GM18873 (cell line): ENCODE results near the gene ZMIZ1.

Experiments used
- ATAC-seq: cut with Tn5 transposase; IDR thresholded peaks from one replicate; pipeline ENCODE4 v1.9.1; 2021; ENCODE audit warnings: mild to moderate bottlenecking, moderate library complexity, moderate number of reproducible peaks; ENCODE audit not compliant: unreplicated experiment, low FRiP score

The ZMIZ1 gene

DNA sequence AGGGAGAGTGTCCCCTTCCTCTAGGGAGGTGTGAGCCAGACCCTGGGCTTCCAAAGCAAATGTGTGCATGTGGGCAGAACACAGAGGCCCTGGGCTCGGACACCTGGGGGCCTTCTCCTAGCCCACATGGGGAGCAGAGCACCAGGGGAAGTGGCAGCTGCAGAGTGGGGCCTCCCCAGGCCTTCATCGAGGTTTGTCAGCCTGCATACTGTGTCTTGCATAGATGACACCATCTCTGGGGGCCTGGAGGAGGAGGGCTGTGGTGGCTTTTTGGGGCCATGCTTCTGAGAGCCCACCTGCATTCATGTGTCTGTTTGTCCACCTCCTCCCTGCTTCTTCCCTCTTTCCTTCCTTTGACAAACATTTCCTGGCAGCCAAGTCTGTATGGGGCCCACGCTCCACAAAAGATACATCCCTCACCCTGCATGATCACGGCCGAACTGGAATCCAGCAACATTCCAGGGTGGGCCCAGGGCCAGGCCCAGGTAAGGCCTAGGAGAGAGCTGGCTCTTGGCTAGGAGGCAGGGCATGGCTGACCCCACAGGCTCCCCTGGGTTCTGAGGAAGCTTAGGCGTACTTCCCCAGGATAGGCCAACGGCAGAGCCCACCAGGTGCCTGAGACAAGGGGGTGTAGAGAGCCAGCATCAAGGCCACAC lies 79.2 kb downstream of the ZMIZ1 start:
- no peak for ATAC-seq

DNA sequence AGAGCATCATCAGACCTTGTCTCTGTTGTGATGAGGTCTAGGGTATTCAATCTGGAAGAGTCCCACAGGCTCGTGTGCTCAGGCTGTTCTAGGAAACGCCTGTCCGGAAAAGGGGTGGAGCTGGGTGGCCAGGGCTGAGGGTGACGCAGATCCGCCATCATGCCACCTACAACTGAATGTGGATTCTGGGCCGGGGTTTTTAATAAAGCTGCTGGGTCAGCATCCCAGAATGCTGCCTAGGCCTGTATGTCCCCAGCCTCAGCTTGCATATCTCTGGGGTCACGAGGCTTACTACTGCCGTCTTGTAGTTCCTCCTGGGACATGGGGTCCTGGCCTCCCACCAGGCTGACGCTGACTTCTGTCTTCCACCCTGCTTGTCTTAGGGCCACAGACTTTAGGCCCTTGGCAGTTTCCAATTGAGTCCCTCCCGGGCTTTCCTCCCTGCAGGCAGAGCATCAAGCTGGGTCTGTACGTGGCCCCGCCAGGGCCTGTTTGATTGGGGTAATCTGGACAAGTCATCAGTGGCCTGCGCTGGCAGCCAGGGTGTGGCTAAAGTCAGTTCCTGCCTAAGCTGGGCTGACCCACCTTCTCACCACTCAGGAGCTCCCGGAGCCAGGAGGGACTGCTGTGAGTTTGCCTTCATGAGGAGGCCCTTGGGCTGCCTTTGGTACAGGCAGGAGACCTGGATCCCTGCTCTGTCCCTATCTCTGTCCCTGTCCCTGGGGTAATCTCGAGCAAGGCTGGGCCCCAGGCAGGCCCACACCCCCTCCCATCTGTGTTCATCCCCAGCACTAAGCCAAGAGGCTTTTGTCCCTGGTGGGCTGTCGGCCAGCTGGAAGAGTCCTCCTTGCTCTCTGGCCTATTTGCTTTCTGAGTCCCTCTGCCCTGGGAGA lies 79.9 kb downstream of the ZMIZ1 start:
- no peak for ATAC-seq

DNA sequence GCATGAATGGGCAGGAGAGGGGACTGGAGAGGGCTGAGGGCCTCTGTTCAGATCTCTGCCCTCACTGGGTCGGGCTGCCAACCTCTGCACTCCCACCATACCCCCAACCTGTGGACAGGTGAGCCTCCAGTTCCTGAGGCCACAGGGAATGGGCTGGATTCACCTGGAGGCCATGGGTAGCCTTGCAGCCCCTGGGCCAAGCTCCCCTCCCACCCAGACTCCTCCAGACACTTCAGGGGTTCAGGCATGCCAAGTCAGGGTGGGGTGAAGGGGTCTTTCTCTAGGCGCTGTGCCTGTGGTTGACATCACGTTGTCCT lies 80.5 kb downstream of the ZMIZ1 start:
- ATAC-seq, result no peak

DNA sequence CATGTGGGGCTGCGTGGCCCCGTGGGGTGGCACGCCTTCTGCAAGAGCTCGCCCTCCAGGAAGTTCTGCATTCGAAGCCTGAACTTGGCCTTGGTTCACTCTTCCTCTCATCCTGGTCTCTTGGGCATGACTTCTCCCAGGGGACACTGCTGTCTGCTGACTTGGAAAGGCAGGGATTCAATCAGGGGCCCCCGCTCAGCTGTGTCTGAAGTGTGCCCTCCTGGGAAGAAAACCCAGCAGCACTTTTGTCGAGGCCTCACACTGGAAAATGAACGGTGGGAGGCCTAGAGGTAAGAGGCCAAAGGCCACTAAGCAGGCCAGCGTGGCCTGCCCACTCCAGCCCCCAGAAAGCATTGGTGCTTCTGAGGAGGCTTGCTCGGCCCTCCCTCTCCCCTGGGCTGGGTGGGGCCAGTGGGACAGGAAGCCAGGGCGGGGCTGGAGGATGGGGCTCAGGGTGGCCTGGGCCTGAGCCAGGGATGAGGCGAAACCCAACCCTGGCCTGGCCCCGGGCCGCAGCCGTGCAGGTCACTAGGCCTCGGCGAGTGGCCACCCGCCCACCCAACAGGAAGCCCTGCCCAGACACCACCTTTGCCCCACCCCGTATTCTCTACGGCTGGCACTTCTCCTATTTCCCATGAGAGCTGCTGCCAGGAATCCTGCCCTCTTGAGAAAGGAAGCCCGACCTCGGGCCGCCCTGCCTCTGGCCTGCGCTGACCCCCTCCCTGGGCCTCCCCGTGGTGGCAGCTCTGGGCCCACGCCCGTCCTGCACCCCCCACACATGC lies 81.1 kb downstream of the ZMIZ1 start:
- ATAC-seq, result no peak

DNA sequence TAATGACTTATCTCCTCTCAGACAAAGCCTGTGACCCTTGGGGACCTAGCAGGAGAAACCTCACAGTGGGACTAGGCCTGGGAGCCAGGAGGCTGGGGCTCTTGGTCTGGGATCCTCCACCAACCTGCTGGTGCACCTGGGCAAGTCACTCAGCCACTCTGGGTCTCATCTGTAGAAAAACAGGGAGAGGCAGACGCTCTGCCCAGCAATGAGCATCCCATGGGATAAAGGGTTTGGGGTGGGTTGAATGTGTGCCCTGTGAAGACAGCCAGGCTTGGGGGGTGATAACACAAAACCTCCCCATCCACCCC lies 81.6 kb downstream of the ZMIZ1 start:
- no peak for ATAC-seq

DNA sequence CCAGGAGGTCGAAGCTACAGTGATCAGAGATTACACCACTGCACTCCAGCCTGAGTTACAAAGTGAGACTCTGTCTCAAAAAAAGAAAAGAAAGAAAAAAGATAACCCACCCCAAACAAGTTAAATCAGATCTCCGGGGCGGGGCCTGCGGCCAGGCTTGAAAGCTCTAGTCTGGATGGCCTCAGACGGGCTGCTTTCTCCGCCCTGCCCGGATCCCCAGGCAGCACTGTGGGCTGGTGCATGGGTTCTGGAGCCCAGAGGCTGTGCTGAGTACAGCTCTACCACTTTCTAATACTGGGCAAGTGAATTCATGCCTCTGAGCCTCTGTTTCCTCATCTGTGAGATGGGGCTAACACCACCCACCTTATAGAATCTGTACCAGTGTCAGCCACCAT lies 83.7 kb downstream of the ZMIZ1 start:
- no peak for ATAC-seq

DNA sequence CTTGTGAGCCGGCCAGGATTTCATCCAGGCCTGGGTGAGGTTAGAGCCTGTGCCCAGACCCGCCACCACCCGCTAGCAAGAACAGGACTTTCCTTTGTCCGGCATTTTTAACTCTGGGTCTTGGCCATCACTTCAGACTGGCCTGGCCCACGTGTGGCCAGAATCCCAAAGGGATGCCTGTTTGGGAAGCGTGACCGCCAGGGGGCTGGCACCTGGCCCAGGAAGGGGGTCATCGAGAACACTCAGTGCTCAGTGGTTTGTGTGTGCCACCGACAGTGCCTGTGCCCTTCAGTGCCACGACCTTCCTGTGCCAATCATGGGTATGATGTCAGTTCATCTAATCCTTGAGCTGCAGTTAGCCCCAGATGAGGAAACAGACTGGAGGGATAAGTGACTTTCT lies 85.0 kb downstream of the ZMIZ1 start:
- no peak for ATAC-seq

DNA sequence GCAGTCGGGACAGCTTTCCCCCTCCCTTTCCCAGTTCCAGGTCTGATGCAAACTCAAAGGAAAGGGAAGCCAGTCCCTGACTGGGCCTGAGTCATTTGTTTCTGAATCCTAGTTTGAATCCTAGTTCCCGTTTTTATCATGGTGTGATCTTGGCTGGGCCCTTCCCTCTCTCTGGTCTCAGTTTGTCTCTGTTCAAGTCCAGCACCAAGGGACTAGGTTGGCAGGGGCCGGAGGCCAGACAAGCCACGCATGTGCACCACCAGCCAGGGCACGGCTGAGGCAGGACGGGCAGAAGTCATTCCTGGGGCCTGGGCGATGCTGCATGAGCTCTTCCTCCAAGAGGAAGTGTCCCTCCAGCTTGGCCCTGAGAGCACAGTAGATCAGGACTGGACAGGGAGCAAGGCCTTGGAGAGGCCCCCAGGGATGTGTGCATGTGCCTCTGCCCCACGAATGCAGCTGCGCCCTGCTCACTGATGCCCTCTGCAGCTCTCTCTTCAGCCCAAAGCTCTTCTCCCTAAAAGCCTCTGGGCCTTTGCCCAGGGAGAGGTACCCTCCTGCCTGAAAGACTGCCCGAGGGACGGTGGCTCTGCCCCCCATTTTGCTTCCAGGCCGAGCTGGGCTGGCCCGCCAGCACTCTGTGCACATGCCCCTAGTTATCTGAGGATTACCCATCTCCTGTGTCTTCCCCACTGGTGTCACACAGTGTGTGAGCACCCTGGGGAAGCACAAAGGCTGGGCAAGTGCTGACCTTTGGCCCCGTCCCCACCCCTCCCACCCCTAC lies 86.7 kb downstream of the ZMIZ1 start:
- no peak for ATAC-seq

DNA sequence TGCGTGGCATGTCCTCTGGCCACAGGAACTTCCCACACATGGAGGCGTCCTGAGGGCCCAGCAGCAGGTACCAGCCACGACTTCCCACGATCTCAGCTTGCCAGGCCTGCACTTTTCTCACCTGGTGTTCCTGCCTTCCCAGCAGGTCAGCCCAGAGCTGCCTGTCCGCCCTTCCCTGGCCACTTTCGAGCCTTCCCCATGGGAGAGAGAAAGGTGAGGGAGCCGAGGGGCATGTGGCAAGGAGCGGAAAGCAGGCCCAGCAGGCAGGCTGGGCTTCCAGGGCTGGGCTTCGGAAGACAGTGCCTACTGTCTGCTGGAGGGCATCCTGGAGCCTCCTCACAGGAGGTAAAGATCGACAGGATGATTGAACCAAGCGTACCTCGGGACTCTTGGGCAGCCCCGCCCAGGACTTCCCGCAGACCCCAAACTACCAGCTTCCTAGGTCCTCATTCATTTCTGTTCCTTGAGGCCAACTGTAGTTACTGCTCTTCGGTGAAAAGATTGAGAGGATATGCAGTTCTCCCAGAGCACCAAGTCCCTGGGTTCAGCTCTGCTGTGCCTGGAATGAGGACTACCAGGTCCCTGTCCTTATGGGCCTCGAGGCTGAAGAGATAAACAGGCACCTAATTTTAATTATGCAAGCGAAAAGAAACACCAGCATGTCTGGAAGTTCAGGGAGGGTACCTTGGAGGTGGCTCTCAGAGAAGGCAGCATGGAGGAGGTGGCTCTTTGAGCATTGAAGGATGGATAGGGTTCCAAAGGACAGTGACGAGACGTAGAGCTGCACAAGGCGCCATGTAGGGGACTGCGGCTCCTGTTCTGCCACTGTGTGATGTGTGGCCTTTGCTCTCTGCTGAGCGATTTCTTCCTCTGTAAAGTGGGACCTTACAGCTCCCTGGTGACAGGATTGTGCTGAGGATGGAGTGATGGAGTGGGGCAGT lies 87.8 kb downstream of the ZMIZ1 start:
- no peak for ATAC-seq

DNA sequence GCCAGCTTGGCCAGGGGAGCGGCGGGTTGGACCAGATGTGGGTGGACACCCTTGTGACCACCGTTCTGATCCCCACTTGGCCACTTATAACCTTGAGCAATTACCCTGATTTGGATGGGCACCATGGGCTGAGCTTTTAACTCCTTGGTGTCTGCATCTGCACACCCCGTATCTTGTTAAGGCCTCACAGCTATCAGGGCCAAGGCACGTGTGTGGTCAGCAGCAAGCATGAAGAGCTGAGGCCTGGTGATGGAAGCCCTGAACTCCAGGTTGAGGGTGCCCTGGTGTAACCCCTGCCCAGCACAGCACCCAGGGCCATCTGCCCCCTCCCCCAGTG lies 89.2 kb downstream of the ZMIZ1 start:
- no peak for ATAC-seq

DNA sequence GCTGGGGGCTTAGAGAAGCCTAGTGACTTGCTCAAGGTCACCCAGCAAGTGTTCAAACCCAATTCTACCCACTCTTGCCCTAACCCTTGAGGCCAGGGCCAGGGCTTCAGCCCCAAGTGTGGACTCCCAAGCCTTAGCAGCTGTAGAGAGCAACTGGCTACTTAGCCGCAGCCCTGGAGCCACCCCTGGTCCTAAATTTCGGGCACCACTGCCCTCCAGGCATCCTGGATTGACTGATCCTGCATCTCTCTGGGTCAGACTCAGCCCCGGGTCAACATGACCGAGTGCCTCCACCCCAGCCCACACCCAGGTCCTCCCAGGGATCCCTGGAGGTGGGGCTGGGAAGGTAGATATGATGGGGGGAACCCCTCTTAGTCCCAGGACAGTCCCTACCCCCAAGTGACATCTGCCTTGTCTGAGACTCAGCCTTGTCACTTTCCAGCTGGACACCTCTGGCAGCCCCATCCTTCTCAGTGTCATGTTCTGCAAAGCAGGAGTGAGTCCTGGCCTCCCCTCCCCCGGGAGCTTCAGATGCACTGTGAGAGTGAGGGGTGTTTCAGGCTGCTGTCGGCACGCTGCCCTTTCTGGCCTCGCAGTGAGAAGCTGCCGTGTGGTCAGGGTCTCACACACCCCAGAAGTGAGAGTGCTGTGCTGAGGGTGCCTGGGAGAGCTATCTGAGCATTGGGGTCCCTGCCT lies 89.8 kb downstream of the ZMIZ1 start:
- no peak for ATAC-seq

DNA sequence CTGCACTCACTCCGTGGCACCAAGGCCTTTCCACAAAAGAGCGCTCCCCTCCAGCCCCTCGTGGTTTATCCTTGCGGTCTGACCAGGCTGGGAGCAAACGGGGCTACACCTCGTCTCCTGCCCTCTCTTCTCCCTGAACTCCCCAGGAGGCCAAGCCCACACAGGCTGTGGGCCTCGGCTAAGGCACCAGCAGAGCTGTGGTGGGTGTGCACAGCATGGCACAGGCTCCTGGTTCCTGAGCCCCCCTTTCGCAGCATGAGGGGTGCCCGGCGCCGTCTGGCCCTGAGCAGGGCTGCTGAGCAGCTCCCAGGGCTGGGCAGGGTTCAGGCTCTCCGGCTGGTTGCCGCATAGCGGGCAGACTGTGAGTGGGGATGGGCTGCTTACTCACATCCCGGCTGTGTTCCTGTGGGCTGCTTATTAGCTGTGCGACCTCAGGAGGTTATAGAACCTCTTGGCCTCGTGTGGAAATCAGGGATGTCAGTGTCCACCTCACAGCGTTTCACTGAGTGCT lies 90.4 kb downstream of the ZMIZ1 start:
- no peak for ATAC-seq

DNA sequence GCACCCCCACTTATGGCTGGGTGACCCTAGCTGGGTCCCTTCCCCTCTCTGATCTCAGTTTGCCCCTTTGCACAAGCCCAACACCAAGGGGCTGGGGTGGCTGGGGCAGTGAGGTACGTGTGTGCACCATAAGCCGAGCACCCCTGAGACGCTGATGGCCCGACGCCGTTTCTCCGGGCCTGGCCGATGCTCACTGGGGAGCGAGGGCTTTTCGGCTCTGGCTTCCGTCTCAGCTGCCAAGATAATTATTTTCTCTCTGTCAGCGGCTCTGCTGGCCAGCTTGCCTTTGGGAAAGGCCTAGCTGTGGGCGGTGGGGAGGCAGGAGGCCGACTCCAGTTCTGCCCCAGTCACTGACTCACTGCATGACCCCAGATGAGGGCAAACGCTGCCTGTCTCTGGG lies 91.0 kb downstream of the ZMIZ1 start:
- no peak for ATAC-seq

DNA sequence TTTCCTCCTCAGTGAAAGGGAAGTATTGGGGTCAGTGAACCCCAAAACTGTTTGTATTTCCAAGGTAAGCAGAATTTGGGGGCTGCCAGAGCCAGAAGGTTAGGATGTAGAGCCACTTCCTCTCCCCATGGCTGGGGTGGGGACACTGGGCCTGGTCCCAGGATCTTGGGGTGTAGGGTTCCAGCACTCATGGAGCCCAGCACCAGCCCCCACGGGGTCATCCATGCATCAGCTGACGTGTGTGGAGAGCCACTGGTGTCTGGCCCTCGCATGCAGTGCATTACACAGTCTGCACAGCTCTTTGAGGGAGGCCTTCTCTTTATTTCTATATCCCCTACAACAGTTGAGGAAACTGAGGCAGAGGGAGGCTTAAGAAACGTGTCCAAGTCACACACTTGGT lies 91.4 kb downstream of the ZMIZ1 start:
- no peak for ATAC-seq

DNA sequence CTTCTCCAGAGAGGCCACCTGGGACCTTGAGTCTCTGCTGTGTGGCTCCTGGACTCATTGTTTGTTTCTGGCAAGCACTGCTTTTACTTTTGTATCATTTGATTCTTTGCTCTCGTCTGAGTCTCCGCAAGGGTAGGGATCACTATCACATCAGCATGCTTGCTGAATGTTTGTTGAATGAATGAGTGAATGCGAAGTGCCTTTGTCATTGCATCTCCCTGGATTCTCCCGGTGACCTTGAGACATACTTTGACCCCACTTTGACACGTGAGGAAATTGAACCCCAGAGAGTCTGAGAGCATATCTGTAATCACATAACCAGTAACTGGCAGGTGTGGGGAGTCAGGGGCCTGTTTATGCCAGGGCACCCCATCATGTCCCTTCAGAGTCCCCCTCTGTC lies 92.8 kb downstream of the ZMIZ1 start:
- ATAC-seq, result no peak

DNA sequence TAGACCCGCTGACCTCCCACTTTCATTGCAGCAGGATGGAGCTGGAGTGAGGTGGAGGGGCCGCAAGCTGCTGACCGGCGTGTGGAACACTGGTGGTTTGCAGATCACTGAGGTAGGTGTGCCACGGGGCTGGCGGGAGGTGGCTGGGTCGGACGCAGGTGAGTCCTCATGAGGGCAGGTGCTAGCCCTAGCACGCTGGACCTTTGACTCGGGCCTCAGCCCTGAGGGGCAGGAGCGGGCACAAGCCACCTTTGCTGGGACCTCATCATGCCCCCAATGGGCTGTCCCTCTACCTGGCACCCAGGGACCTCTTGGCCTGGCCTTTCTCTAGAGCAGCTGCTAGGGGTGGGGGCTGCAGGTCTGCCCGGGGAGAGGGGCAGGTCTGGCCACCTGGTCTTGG lies 93.3 kb downstream of the ZMIZ1 start:
- ATAC-seq, result no peak

DNA sequence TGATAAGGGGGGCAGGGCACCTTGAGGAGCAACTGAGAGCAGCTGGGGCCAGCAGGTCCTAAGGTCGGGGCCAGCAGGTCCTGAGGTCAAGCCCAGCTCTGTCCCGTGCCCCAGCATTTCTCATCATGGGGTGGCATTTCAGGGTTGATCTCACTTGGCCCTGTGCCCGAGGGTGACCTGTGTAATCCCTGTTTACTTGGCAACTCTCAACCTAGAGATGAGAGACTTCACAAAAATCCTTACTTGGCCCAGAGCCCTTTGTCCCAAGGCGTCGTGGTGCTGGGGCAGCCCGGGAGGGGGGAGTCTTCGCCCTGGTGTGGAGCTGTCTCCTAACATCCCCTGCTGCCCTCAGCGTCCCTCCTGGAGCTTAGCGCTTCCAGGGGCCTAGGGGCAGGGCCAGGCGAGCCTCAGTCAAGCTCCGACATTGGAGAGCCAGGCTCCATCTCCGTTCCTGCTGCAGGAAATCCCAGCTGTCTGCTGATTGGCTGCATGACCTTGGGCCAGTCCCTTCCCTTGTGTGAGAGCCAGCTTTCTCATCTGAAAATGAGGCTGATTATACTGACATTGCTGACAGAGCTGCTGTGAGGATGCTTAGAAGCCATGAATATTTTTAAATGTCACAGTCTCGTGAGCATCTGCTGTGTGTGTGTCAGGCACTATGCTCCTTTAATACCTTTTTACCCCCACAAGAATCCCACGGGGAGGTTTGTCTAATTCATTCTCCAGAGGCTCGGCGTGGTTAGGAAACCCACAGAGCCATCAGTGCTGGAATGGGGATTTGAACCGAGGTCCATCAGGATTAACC lies 94.3 kb downstream of the ZMIZ1 start:
- ATAC-seq, result no peak

DNA sequence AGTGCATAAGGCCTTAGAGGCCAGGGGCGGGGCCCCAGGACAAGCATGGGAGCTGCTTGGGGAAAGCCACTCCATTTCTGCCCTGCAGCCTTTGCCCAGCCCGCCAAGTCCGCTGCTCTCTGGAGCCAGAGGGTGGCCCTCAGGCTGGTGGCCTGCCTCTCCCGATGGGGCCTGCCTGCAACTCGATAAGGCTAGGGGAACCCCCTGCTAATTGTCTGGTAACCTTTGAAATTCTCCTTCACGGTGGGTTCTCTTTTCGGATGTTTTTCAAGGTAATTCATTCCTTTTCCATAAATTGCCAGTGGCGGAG lies 94.9 kb downstream of the ZMIZ1 start:
- no peak for ATAC-seq

DNA sequence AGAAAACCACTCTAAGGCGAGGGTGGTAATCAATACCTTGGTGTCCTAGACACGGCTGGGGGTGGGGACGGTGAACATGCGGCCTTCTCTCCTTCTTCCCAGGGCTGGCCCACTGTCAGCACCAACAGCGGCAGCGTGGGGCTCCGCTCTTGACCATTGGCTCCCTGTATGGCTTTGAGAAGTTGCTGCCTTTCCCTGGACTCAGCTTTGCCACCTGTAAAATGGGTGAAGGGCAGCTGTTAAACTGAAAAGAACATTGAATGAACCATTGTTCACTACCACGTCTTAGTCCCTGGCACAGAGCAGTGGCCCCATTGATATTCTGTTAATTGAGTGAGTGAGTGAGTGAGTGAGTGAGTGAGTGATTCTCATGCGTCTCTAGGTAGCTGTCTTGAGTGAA lies 95.3 kb downstream of the ZMIZ1 start:
- ATAC-seq, result no peak
